ENCODE data around the gene SLC38A8.

The SLC38A8 gene

GRCh38 chr16:84047206-84047605 is 4.6 kb upstream of the SLC38A8 start:
- Histone ChIP-seq H3K4me1 (ENCODE audit: control insufficient read depth, insufficient read depth, low read length) (no peaks in the 10 kb centered on the region), H3K27me3 (ENCODE audit: control insufficient read depth, insufficient read depth, low read length) (peaks cover 3% of the 10 kb centered on the region), H3K9ac (ENCODE audit: low read depth, low read length) (no peak overlapping the region)

GRCh38 chr16:84045818-84046470 is 3.3 kb upstream of the SLC38A8 start:
- no peak overlapping the region for H3K4me3 ChIP-seq (ENCODE audit: low read length)
- peaks cover 16% of the 10 kb centered on the region for H3K27me3 ChIP-seq (ENCODE audit: control insufficient read depth, insufficient read depth, low read length)
- peaks cover 2% of the 10 kb centered on the region for H3K4me1 ChIP-seq (ENCODE audit: control insufficient read depth, insufficient read depth, low read length)
- H3K9me3 ChIP-seq (replicated peaks; ENCODE audit: low read length): no peaks in the 10 kb centered on the region
- H3K36me3 ChIP-seq (ENCODE audit: insufficient read depth, low read length): peaks cover 5% of the 10 kb centered on the region
- H3K4me2 ChIP-seq (ENCODE audit: low read length): no peak overlapping the region
- H3K9ac ChIP-seq (ENCODE audit: low read depth, low read length): no peak overlapping the region

More at GRCh38 chr16:84047206-84047605, 4.6 kb upstream of the SLC38A8 start:
- H3K9me3 ChIP-seq (replicated peaks; ENCODE audit: low read length): no peaks in the 10 kb centered on the region
- H3K36me3 ChIP-seq (ENCODE audit: insufficient read depth, low read length): peaks cover 7% of the 10 kb centered on the region
- H3K4me2 ChIP-seq (ENCODE audit: low read length): no peak overlapping the region
- no peak overlapping the region for H3K4me3 ChIP-seq (ENCODE audit: low read length)

- peaks cover 23% of the 10 kb centered on the region for H3K27me3 ChIP-seq (ENCODE audit: control insufficient read depth, insufficient read depth, low read length)
- no peak overlapping the region for H3K4me2 ChIP-seq (ENCODE audit: low read length)
- H3K36me3 ChIP-seq (ENCODE audit: insufficient read depth, low read length): peaks cover 5% of the 10 kb centered on the region
- no peak overlapping the region for H3K4me3 ChIP-seq (ENCODE audit: low read length)
- H3K9ac ChIP-seq (ENCODE audit: low read depth, low read length): no peak overlapping the region
- H3K9me3 ChIP-seq (replicated peaks; ENCODE audit: low read length): no peaks in the 10 kb centered on the region
- H3K4me1 ChIP-seq (ENCODE audit: control insufficient read depth, insufficient read depth, low read length): peaks cover 7% of the 10 kb centered on the region
Measured at GRCh38 chr16:84045001-84045817, 2.6 kb upstream of the SLC38A8 start.

DNA sequence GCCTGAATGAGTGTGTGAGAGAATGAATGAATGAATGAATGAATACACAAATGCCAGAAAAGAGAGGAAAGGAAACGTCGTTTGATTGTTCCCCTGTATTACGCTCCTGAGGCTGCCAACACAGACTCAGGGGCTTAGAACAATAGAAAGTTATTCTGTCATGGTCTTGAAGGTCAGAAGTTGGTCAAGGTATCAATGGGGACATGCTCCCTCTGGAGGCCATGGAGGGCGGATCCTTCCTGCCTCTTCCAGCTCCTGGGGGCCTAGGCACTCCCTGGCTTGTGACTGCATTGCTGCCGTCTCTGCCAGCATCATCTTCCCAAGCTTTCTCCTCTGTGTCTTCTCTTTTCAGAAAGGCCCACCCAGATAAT is 1.5 kb upstream of the SLC38A8 start:
- H3K4me1 ChIP-seq (ENCODE audit: control insufficient read depth, insufficient read depth, low read length): peaks cover 7% of the 10 kb centered on the region
- H3K9ac ChIP-seq (ENCODE audit: low read depth, low read length): no peak overlapping the region
- no peaks in the 10 kb centered on the region for H3K36me3 ChIP-seq (ENCODE audit: insufficient read depth, low read length)
- peaks cover 32% of the 10 kb centered on the region for H3K27me3 ChIP-seq (ENCODE audit: control insufficient read depth, insufficient read depth, low read length)
- H3K4me2 ChIP-seq (ENCODE audit: low read length): no peak overlapping the region
- no peak overlapping the region for H3K4me3 ChIP-seq (ENCODE audit: low read length)
- no peaks in the 10 kb centered on the region for H3K9me3 ChIP-seq (replicated peaks; ENCODE audit: low read length)

- Histone ChIP-seq H3K36me3 (ENCODE audit: insufficient read depth, low read length) (no peaks in the 10 kb centered on the region), H3K4me2 (ENCODE audit: low read length) (no peak overlapping the region), H3K4me1 (ENCODE audit: control insufficient read depth, insufficient read depth, low read length) (peaks cover 7% of the 10 kb centered on the region), H3K9ac (ENCODE audit: low read depth, low read length) (no peak overlapping the region), H3K9me3 (replicated peaks; ENCODE audit: low read length) (no peaks in the 10 kb centered on the region), H3K27me3 (ENCODE audit: control insufficient read depth, insufficient read depth, low read length) (peaks cover 36% of the 10 kb centered on the region), H3K4me3 (ENCODE audit: low read length) (no peak overlapping the region)
Measured at GRCh38 chr16:84043486-84044117, 1.0 kb upstream of the SLC38A8 start.

DNA sequence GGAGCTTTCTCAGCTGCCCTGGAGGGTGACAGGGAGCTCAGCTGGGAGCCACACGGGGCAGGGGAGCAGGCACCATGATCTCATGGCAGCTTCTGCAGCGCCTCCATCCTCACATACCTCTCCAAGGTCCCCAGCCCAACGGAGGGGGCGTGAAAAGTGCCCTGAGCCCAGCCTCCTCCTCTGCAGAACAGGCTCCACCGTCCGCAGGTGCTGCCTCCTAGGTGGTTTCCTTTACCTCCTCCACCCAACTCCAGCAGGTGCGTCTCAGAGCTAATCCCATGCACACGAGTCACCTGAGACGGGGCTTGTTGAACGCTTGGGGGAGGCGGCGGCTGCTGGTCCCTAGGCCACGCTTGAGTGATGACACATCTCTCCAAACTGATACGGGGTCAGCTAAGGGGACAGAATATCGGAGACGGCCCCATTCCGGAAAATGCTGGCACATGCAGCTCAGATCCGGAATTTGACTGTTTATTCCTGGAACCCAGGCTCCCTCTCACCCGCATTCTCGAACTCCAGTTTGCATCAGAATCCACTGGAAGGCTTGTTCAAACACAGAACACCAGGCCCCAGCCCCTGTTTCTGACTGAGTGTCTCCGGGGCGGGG is 387 bp upstream of the SLC38A8 start:
- H3K27me3 ChIP-seq (ENCODE audit: control insufficient read depth, insufficient read depth, low read length): peaks cover 37% of the 10 kb centered on the region
- peaks cover 7% of the 10 kb centered on the region for H3K4me1 ChIP-seq (ENCODE audit: control insufficient read depth, insufficient read depth, low read length)

GRCh38 chr16:84041881-84042280 is 714 bp downstream of the SLC38A8 start:
- Histone ChIP-seq H3K9me3 (replicated peaks; ENCODE audit: low read length) (no peaks in the 10 kb centered on the region), H3K4me3 (ENCODE audit: low read length) (no peak overlapping the region), H3K27me3 (ENCODE audit: control insufficient read depth, insufficient read depth, low read length) (peaks cover 37% of the 10 kb centered on the region), H3K4me2 (ENCODE audit: low read length) (no peak overlapping the region), H3K4me1 (ENCODE audit: control insufficient read depth, insufficient read depth, low read length) (peaks cover 7% of the 10 kb centered on the region), H3K36me3 (ENCODE audit: insufficient read depth, low read length) (no peaks in the 10 kb centered on the region), H3K9ac (ENCODE audit: low read depth, low read length) (no peak overlapping the region)

More for the DNA sequence above, 387 bp upstream of the SLC38A8 start:
- no peak overlapping the region for H3K4me2 ChIP-seq (ENCODE audit: low read length)
- no peak overlapping the region for H3K9ac ChIP-seq (ENCODE audit: low read depth, low read length)
- H3K4me3 ChIP-seq (ENCODE audit: low read length): no peak overlapping the region
- no peaks in the 10 kb centered on the region for H3K9me3 ChIP-seq (replicated peaks; ENCODE audit: low read length)
- no peaks in the 10 kb centered on the region for H3K36me3 ChIP-seq (ENCODE audit: insufficient read depth, low read length)

DNA sequence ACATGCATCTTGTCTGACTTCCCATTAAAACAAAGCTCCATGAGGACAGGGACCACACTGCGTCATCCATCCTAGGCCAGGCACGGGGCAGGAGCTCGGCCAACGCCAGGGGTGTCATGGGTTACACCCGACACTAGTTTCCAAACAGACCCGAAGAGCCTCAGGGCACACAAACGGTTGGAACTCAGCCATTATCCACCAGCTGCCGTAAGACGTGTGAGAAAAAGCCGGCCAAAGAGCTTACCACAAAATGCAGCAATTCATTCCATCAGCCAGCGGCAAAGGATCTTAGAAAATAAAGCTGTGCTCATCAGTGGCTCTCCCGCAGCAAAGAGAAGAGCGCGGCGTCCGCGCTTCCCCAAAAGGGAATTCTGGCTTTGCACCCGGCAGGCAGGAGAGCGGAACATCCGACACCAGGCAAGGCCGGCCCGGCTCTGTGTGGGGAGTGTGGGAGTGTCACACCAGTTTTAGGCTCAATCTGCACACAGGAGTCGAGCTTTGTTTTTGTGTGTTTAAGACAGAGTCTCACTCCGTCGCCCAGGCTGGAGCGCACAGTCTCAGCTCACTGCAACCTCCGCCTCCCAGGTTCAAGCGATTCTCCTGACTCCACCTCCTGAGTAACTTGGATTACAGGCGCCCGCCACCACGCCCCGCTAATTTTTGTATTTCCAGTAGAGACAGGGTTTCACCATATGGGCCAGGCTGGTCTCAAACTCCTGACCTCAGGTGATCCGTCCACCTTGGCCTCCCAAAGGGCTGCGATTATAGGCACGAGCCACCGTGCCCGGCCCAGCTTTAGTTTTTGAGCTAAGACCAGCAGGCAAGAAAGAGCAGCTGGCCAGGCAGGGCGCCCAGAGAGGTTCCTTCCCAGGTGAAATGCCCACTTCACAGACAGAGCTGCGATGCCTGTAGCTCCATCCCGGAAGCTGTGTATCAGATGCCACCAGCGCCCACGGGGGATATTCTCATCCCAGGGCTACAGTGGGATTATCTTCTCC is 1.5 kb downstream of the SLC38A8 start:
- Histone ChIP-seq H3K27me3 (ENCODE audit: control insufficient read depth, insufficient read depth, low read length) (peaks cover 37% of the 10 kb centered on the region), H3K36me3 (ENCODE audit: insufficient read depth, low read length) (no peaks in the 10 kb centered on the region)

DNA sequence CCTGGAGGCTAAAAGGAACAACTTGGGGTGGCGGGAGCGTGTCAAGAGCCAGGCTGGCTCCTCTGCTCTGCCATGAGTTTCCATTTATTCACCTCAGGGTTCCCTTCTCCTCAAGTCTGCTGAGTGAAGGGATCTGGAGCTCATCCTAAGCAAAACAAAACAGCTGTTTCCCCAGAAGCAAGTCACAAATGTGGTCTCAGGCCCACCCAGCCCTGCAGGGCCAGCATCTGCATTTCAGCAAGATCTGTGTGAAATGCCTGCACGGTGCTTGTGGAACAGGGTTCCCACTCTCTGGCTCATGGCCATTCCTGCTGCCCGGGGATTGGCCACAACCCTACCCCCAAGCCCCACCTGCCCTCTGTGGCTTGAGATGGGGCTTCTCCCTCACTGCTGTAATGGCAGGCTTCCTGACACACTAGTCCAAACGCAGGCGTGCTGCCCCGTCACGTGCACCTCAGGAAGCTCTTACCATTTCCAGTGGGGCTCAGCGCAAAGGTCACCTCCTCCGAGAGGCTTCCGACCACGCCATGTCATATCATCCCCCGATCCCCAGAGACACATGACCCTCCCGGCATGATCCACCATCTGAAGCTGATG is 2.3 kb downstream of the SLC38A8 start:
- Histone ChIP-seq H3K27me3 (ENCODE audit: control insufficient read depth, insufficient read depth, low read length) (peaks cover 42% of the 10 kb centered on the region), H3K4me3 (ENCODE audit: low read length) (no peak overlapping the region), H3K36me3 (ENCODE audit: insufficient read depth, low read length) (no peaks in the 10 kb centered on the region)

More for the DNA sequence above, 1.5 kb downstream of the SLC38A8 start:
- Histone ChIP-seq H3K4me3 (ENCODE audit: low read length) (no peak overlapping the region), H3K9me3 (replicated peaks; ENCODE audit: low read length) (peaks cover 5% of the 10 kb centered on the region), H3K4me1 (ENCODE audit: control insufficient read depth, insufficient read depth, low read length) (peaks cover 7% of the 10 kb centered on the region), H3K9ac (ENCODE audit: low read depth, low read length) (no peak overlapping the region), H3K4me2 (ENCODE audit: low read length) (peak overlapping the region; percentile 59)

DNA sequence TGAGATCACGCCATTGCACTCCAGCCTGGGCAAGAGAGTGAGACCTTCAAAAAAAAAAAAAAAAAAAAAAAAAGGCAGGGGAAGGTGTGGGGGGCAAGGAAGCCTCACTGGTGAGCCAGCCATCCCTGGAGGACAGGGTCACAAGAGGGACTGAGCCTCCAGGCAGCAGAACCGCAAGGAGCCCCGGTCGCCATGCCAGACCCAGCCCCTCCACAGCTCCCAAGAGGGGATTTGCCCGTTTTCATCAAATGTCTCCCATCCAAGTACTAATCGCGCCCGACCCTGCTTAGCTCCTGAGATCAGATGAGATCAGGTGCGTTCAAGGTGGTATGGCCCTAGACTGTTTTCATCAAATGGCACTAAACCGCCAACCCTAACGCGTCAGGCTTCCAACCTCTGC is 2.9 kb downstream of the SLC38A8 start:
- Histone ChIP-seq H3K4me3 (ENCODE audit: low read length) (no peak overlapping the region), H3K9ac (ENCODE audit: low read depth, low read length) (no peak overlapping the region), H3K4me2 (ENCODE audit: low read length) (no peak overlapping the region), H3K27me3 (ENCODE audit: control insufficient read depth, insufficient read depth, low read length) (peaks cover 44% of the 10 kb centered on the region), H3K36me3 (ENCODE audit: insufficient read depth, low read length) (no peaks in the 10 kb centered on the region), H3K9me3 (replicated peaks; ENCODE audit: low read length) (peaks cover 10% of the 10 kb centered on the region), H3K4me1 (ENCODE audit: control insufficient read depth, insufficient read depth, low read length) (peaks cover 7% of the 10 kb centered on the region)

More for the DNA sequence above, 2.3 kb downstream of the SLC38A8 start:
- Histone ChIP-seq H3K4me1 (ENCODE audit: control insufficient read depth, insufficient read depth, low read length) (peaks cover 7% of the 10 kb centered on the region), H3K4me2 (ENCODE audit: low read length) (peak overlapping the region; percentile 59), H3K9ac (ENCODE audit: low read depth, low read length) (no peak overlapping the region), H3K9me3 (replicated peaks; ENCODE audit: low read length) (peaks cover 7% of the 10 kb centered on the region)

Data from skeletal muscle satellite cell (primary cell).